HepG2 (cell line): ENCODE measurements around the gene STMN3. TPM values are rescaled to one million over a fixed set of nuclear protein-coding genes. Genes with fewer than 3 reads are reported as not detected.
A peak's percentile ranks its signal among the peaks of the same experiment; 100 is the strongest.

ENCODE experiments used
- ATF7-NPFF ChIP-seq: sonication (generic); formaldehyde crosslinking; IDR thresholded peaks from 2 replicates; pipeline ENCODE4 v1.8.1; 2023; ENCODE audit warnings: mild to moderate bottlenecking, low read depth, missing genetic modification reagents, moderate library complexity
- CCDC6 ChIP-seq: sonication (generic); formaldehyde crosslinking; IDR thresholded peaks from 2 replicates; pipeline ENCODE4 v1.8.1; 2022; ENCODE audit warnings: mild to moderate bottlenecking, missing genetic modification reagents, moderate library complexity
- EZH2 ChIP-seq: conservative IDR thresholded peaks from 2 replicates; pipeline ENCODE4 v1.6.1; 2012; ENCODE audit warnings: mild to moderate bottlenecking, low read depth, low read length, moderate library complexity
- FOSL2 ChIP-seq: sonication (generic); formaldehyde crosslinking; IDR thresholded peaks from 2 replicates; pipeline ENCODE4 v1.4.0; 2020; ENCODE audit warnings: missing genetic modification reagents
- HNRNPUL1 ChIP-seq: fragments of 200-400 bp; formaldehyde crosslinking; IDR thresholded peaks from 2 replicates; pipeline ENCODE4 v1.6.1; 2017; ENCODE audit warnings: low read depth, mild to moderate bottlenecking, low read length, moderate library complexity
- IKZF1 ChIP-seq: fragments of 450-650 bp; IDR thresholded peaks from 2 replicates; pipeline ENCODE4 v1.7.1; 2016
- KMT2B ChIP-seq: IDR thresholded peaks from 2 replicates; pipeline ENCODE4 v1.6.1; 2016; ENCODE audit warnings: missing genetic modification reagents, missing compliant biosample characterization
- NPAS2 ChIP-seq: sonication (generic); formaldehyde crosslinking; IDR thresholded peaks from 2 replicates; pipeline ENCODE4 v1.8.0; 2022; ENCODE audit warnings: mild to moderate bottlenecking, missing genetic modification reagents, borderline replicate concordance
- NR2C2 ChIP-seq: sonication (generic); formaldehyde crosslinking; IDR thresholded peaks from 2 replicates; pipeline ENCODE4 v1.4.0; 2020; ENCODE audit warnings: missing genetic modification reagents, mild to moderate bottlenecking, moderate library complexity, borderline replicate concordance
- POGZ ChIP-seq: sonication (generic); formaldehyde crosslinking; IDR thresholded peaks from 2 replicates; pipeline ENCODE4 v1.4.0; 2020; ENCODE audit warnings: mild to moderate bottlenecking, missing genetic modification reagents
- SALL2 ChIP-seq: sonication (generic); formaldehyde crosslinking; IDR thresholded peaks from 2 replicates; pipeline ENCODE4 v1.8.1; 2023; ENCODE audit warnings: mild to moderate bottlenecking, missing genetic modification reagents, inconsistent platforms
- SNAPC2 ChIP-seq: sonication (generic); formaldehyde crosslinking; IDR thresholded peaks from 2 replicates; pipeline ENCODE4 v1.8.1; 2022; ENCODE audit warnings: mild to moderate bottlenecking, missing genetic modification reagents
- TCF12 ChIP-seq, 2 experiments: fragments of 450-650 bp in 1 of 2; sonication (generic) in 1 of 2; formaldehyde crosslinking in 1 of 2; IDR thresholded peaks; 2 replicates each; pipeline versions ENCODE4 v1.6.1 to v1.8.0; 2017 to 2022; ENCODE audit warnings: antibody characterized with exemption in 1 of 2, mild to moderate bottlenecking in 1 of 2, missing genetic modification reagents in 1 of 2, moderate library complexity in 1 of 2
- TOE1 ChIP-seq: sonication (generic); formaldehyde crosslinking; IDR thresholded peaks from 2 replicates; pipeline ENCODE4 v1.4.0; 2020; ENCODE audit warnings: mild to moderate bottlenecking, missing genetic modification reagents
- ZBTB8A ChIP-seq: sonication (generic); formaldehyde crosslinking; IDR thresholded peaks from 2 replicates; pipeline ENCODE4 v1.4.0; 2020; ENCODE audit warnings: mild to moderate bottlenecking, low read depth, missing genetic modification reagents, borderline replicate concordance
- ZFP1 ChIP-seq: IDR thresholded peaks from 2 replicates; pipeline ENCODE4 v1.6.1; 2016
- ZKSCAN8 ChIP-seq: IDR thresholded peaks from 2 replicates; pipeline ENCODE4 v1.6.1; 2016; ENCODE audit warnings: borderline replicate concordance, missing genetic modification reagents, missing compliant biosample characterization
- ZNF10 ChIP-seq: sonication (generic); formaldehyde crosslinking; IDR thresholded peaks from 2 replicates; pipeline ENCODE4 v1.4.0; 2020; ENCODE audit warnings: mild to moderate bottlenecking, low read depth, missing genetic modification reagents, borderline replicate concordance
- ZNF350 ChIP-seq: sonication (generic); formaldehyde crosslinking; IDR thresholded peaks from 2 replicates; pipeline ENCODE4 v1.4.0; 2020; ENCODE audit warnings: mild to moderate bottlenecking, low read depth, missing genetic modification reagents, borderline replicate concordance
- ZNF619 ChIP-seq: sonication (generic); formaldehyde crosslinking; IDR thresholded peaks from 2 replicates; pipeline ENCODE4 v1.4.0; 2020; ENCODE audit warnings: mild to moderate bottlenecking, missing genetic modification reagents
- ZNF703 ChIP-seq: sonication (generic); formaldehyde crosslinking; IDR thresholded peaks from 2 replicates; pipeline ENCODE4 v1.5.1; 2020; ENCODE audit warnings: missing genetic modification reagents, mild to moderate bottlenecking, moderate library complexity, borderline replicate concordance
- ZNF775 ChIP-seq: sonication (generic); formaldehyde crosslinking; IDR thresholded peaks from 2 replicates; pipeline ENCODE4 v1.4.0; 2020; ENCODE audit warnings: missing genetic modification reagents, mild to moderate bottlenecking, moderate library complexity, borderline replicate concordance
- ZNF777 ChIP-seq: sonication (generic); formaldehyde crosslinking; IDR thresholded peaks from 2 replicates; pipeline ENCODE4 v1.4.0; 2020; ENCODE audit warnings: missing genetic modification reagents
- ZNF780A ChIP-seq: sonication (generic); formaldehyde crosslinking; IDR thresholded peaks from 2 replicates; pipeline ENCODE4 v1.8.0; 2022; ENCODE audit warnings: mild to moderate bottlenecking, missing genetic modification reagents, moderate library complexity
- ZSCAN20 ChIP-seq: sonication (generic); formaldehyde crosslinking; IDR thresholded peaks from 2 replicates; pipeline ENCODE4 v1.4.0; 2020; ENCODE audit warnings: missing genetic modification reagents, mild to moderate bottlenecking, borderline replicate concordance
- polyA plus RNA-seq, 8 experiments: library from polyadenylated mRNA; depleted of rRNA in 3 of 8; stranded (reverse) in 7 of 8; unstranded in 1 of 8; fragments of >200 nt; fragmentation: Illumina TruSeq in 4 of 8; extraction: Trizol in 4 of 8; gene quantifications; 2 replicates each; pipeline versions ENCODE4 v1.2.1 to v1.2.3, GENCODE V29; 2011 to 2016; ENCODE audit warnings: low read depth in 4 of 8, missing spikeins in 1 of 8, mixed read lengths in 1 of 8; ENCODE audit not compliant: insufficient read depth in 1 of 8
- total RNA-seq, 5 experiments: library from RNA; depleted of rRNA; stranded (reverse); fragments of >200 nt; fragmentation: Illumina TruSeq; extraction: Trizol; gene quantifications; 2 replicates each; pipeline ENCODE4 v1.2.3, GENCODE V29; 2016; ENCODE audit warnings: low read depth in 1 of 5
- TF ChIP-seq, protein P1 (sequence below): sonication (generic); formaldehyde crosslinking; IDR thresholded peaks from 2 replicates; pipeline ENCODE4 v1.4.0; 2020; ENCODE audit warnings: missing genetic modification reagents
- TF ChIP-seq, protein P2 (sequence below): IDR thresholded peaks from 2 replicates; pipeline ENCODE4 v1.6.1; 2016; ENCODE audit warnings: missing biosample characterization, missing genetic modification reagents, low read depth
- TF ChIP-seq, protein P3 (sequence below): IDR thresholded peaks from 2 replicates; pipeline ENCODE4 v1.6.1; 2016; ENCODE audit warnings: low read depth, borderline replicate concordance

Gene STMN3
- total and polyA plus RNA-seq, 2 of the 13 experiments (the other 11 are each of a cell fraction or from before 2014, with no cell fraction given): 21.0 to 48.3 TPM

DNA sequence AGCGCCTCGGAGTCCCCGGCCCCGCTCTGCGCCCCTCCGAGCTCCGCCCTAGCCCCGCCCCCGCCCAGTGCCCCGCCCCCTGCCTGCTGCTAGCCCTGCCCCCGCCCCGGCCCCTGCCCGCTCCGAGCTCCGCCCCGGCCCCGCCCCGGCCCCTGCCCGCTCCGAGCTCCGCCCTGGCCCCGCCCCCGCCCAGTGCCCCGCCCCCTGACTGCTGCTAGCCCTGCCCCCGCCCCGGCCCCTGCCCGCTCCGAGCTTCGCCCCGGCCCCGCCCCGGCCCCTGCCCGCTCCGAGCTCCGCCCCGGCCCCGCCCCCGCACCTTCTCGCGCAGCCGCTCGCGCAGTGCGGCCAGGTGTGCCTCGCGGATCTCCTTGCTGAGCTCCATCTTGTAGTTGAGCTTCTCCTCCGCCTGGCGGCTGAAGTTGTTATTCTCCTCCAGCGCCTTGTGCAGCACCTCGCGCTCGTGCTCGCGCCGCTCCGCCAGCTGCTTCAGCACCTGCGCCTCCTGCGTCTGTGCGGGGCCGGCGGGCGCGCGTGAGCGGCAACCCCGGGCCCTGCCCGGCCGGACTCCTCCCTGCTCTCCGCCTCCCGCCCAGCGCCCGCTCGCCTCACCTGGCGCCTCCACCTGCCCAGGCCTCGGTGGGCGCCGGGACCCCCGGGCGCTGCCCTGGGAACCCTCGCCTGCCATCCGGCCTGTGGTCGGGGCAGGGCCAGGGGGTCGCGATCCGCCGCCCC lies 11.3 kb downstream of the STMN3 start (continued):
- TF ChIP-seq SNAPC2: no peak
- 0 out of 2 replicates have a peak, but pooled peaks have one; percentile 0 for TF ChIP-seq ZNF350 (CRISPR knock-in tag)
- no peak for TF ChIP-seq HNRNPUL1
- TF ChIP-seq ZFP1 (CRISPR knock-in tag): no peak
- TF ChIP-seq, protein P1, sequence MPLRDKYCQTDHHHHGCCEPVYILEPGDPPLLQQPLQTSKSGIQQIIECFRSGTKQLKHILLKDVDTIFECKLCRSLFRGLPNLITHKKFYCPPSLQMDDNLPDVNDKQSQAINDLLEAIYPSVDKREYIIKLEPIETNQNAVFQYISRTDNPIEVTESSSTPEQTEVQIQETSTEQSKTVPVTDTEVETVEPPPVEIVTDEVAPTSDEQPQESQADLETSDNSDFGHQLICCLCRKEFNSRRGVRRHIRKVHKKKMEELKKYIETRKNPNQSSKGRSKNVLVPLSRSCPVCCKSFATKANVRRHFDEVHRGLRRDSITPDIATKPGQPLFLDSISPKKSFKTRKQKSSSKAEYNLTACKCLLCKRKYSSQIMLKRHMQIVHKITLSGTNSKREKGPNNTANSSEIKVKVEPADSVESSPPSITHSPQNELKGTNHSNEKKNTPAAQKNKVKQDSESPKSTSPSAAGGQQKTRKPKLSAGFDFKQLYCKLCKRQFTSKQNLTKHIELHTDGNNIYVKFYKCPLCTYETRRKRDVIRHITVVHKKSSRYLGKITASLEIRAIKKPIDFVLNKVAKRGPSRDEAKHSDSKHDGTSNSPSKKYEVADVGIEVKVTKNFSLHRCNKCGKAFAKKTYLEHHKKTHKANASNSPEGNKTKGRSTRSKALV (CRISPR knock-in tag): peak; percentile 55; the same call in 1 of the 2 replicates
- TF ChIP-seq KMT2B (CRISPR knock-in tag): peak; percentile 62; the same call in 1 of the 2 replicates
- TF ChIP-seq ATF7-NPFF (CRISPR knock-in tag): peak; percentile 67
- TF ChIP-seq TCF12 (IDR thresholded peaks at IDR 0.05): no peak
- TF ChIP-seq TCF12 (CRISPR knock-in tag; IDR thresholded peaks at IDR 0.05): 0 out of 2 replicates have a peak, but pooled peaks have one; percentile 28
- no peak for TF ChIP-seq TOE1
- TF ChIP-seq EZH2: no peak
- no peak; the same call in 1 of the 2 replicates for TF ChIP-seq ZNF777 (CRISPR knock-in tag)
- no peak; the same call in 1 of the 2 replicates for TF ChIP-seq CCDC6 (CRISPR knock-in tag)
- no peak for TF ChIP-seq IKZF1
- TF ChIP-seq ZNF10 (CRISPR knock-in tag): no peak
- TF ChIP-seq ZNF703: no peak
- no peak for TF ChIP-seq SALL2 (CRISPR knock-in tag)
- no peak for TF ChIP-seq ZNF619 (CRISPR knock-in tag)
- 0 out of 2 replicates have a peak, but pooled peaks have one; percentile 7 for TF ChIP-seq POGZ (CRISPR knock-in tag)
- TF ChIP-seq NPAS2 (CRISPR knock-in tag): no peak
- TF ChIP-seq ZBTB8A (CRISPR knock-in tag): no peak
- no peak for TF ChIP-seq NR2C2 (CRISPR knock-in tag)
- TF ChIP-seq ZNF780A (CRISPR knock-in tag): no peak
- TF ChIP-seq FOSL2 (CRISPR knock-in tag): peak; percentile 49
- no peak for TF ChIP-seq ZKSCAN8
- TF ChIP-seq ZSCAN20 (CRISPR knock-in tag): no peak
- TF ChIP-seq, protein P2, sequence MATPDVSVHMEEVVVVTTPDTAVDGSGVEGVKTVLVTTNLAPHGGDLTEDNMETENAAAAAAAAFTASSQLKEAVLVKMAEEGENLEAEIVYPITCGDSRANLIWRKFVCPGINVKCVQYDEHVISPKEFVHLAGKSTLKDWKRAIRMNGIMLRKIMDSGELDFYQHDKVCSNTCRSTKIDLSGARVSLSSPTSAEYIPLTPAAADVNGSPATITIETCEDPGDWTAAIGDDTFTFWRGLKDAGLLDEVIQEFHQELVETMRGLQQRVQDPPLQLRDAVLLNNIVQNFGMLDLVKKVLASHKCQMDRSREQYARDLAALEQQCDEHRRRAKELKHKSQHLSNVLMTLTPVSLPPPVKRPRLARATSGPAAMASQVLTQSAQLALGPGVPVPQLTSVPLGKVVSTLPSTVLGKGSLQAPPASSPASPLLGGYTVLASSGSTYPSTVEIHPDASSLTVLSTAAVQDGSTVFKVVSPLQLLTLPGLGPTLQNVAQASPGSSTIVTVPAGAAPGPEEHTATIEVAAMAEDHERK (CRISPR knock-in tag): no peak
- TF ChIP-seq ZNF775: no peak
- TF ChIP-seq, protein P3, sequence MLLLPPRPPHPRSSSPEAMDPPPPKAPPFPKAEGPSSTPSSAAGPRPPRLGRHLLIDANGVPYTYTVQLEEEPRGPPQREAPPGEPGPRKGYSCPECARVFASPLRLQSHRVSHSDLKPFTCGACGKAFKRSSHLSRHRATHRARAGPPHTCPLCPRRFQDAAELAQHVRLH: peak; percentile 81; the same call in 1 of the 2 replicates
